ENCODE measurements around the gene CHTOP. TPM values are rescaled to one million over a fixed set of nuclear protein-coding genes. Genes with fewer than 3 reads are reported as not detected.

Gene CHTOP, protein sequence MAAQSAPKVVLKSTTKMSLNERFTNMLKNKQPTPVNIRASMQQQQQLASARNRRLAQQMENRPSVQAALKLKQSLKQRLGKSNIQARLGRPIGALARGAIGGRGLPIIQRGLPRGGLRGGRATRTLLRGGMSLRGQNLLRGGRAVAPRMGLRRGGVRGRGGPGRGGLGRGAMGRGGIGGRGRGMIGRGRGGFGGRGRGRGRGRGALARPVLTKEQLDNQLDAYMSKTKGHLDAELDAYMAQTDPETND
- total RNA-seq (2021) (75.1 and 83.9 TPM in 2 replicates), Bru-seq, nascent RNA (percentile 98 among the genes with signal in this experiment), BruChase-seq, experiment 1, labeled RNA remaining after a 2-hour chase (percentile 98 among the genes with signal in this experiment), BruChase-seq, experiment 2, labeled RNA remaining after a 6-hour chase (percentile 96 among the genes with signal in this experiment)
- long read RNA-seq, transcript CHTOP-204 (6 exons, 2,096 nt) = minor isoform, 42 of 125 reads
- long read RNA-seq, transcript CHTOP-203 (6 exons, 2,165 nt) = major isoform, 69 of 125 reads
- long read RNA-seq, partial matches to known transcripts = 5 of 125 reads
- long read RNA-seq, other reads (novel, unspliced or antisense) = 8 of 125 reads

DNA sequence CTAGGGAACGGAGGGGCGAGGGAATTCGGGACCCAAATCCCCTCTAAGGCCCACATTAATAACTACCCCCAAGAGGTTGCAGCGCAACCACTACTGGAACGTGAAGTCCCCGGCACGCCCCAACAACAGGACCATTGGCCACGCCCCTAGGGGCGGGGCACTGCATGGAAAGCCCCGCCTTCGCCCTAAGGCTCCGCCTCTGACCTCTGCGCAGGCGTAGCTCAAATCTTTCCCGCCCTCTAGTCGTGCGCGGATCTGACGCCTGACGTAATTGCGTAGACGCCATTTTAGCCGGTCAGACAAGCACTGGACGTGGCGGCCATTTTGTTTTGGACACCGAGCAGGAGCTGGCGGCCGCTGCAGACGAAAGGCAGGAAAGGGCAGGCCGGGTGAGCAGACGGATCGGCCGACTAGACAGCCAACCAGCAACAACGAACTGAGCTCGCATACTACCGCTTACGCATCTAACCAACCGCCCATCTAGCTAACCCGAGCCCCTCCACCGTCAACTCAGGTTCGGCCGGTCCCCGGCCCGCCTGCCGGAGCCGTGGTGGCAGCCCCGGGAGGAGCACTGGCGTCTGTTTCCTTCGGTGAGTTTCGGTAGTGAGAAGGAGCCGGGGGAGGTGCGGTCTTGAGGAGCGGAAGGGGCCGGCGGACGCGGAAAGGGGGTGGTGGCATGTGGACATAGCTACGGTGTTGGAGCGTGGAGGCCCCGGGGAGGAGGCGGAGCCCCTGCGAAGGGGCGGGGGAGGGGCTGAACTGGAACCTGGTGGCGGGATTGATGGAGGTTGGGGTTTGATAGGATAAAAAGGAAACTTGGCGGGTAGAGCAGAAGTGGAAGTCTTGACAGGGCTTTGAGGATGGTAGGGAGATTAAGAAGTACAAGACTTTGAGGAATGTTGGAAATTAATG, at the start of gene CHTOP:
Gene CHTOP (plus strand): TSS at position 313 of the 912 bp plus-strand sequence. CDS start 2,523 bp downstream, outside the sequence.
- H3K27ac ChIP-seq = peak within 1 kb of the TSS; percentile 100
- peaks cover 20% of the 10 kb centered on the region for H3K4me1 ChIP-seq (replicated peaks; ENCODE audit: insufficient read depth)
- CTCF ChIA-PET = interaction anchor here (0.6 to 1.0 kb wide), 4 partner anchors 18 to 26 kb away, joined by 3 to 5 read pairs (median 4); partner anchors contain the start of gene S100A14
- H3K79me2 ChIP-seq (ENCODE audit: low read depth) = peaks cover 47% of the 10 kb centered on the region
- TSS peak; percentile 84 for BruUV-seq (replicated peaks)
- peaks cover 12% of the 10 kb centered on the region for H4K20me1 ChIP-seq (ENCODE audit: insufficient read depth)
- H3K9me2 ChIP-seq (ENCODE audit: insufficient read depth) = no peaks in the 10 kb centered on the region
- peak within 1 kb of the TSS; percentile 96 for H3K4me3 ChIP-seq
- peak within 1 kb of the TSS; percentile 52; the same call in 1 of the 2 replicates for H2AFZ ChIP-seq
- intact Hi-C loops (cut with micrococcal nuclease; ENCODE audit: unreplicated experiment) = loop anchor here (1.0 to 2.0 kb wide), 6 partner anchors 18 to 66 kb away; partner anchors contain the start of genes ILF2, S100A14 and S100A16
- peak; percentile 92 to 98 for DNase-seq
- H3K4me2 ChIP-seq = peak within 1 kb of the TSS; percentile 80
- peaks cover 27% of the 10 kb centered on the region for H3K36me3 ChIP-seq (ENCODE audit: low read depth)
- TF ChIP-seq EZH2 (IDR thresholded peaks at IDR 0.05; ENCODE audit: low read depth) = no peak
- TF ChIP-seq, protein P1, sequence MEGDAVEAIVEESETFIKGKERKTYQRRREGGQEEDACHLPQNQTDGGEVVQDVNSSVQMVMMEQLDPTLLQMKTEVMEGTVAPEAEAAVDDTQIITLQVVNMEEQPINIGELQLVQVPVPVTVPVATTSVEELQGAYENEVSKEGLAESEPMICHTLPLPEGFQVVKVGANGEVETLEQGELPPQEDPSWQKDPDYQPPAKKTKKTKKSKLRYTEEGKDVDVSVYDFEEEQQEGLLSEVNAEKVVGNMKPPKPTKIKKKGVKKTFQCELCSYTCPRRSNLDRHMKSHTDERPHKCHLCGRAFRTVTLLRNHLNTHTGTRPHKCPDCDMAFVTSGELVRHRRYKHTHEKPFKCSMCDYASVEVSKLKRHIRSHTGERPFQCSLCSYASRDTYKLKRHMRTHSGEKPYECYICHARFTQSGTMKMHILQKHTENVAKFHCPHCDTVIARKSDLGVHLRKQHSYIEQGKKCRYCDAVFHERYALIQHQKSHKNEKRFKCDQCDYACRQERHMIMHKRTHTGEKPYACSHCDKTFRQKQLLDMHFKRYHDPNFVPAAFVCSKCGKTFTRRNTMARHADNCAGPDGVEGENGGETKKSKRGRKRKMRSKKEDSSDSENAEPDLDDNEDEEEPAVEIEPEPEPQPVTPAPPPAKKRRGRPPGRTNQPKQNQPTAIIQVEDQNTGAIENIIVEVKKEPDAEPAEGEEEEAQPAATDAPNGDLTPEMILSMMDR (conservative IDR thresholded peaks at IDR 0.05) = no peak
- no peaks in the 10 kb centered on the region for H3K9me3 ChIP-seq (ENCODE audit: insufficient read depth, low read depth)
- POLR2A ChIA-PET (ENCODE audit: unreplicated experiment) = interaction anchor here (0.5 to 2.1 kb wide), 24 partner anchors 16 to 1647 kb away, joined by 3 to 48 read pairs (median 6); partner anchors contain the start of genes S100A14, S100A16 and S100A4
- H3F3A ChIP-seq (ENCODE audit: insufficient read depth, low read depth) = peaks cover 27% of the 10 kb centered on the region
- H3K27me3 ChIP-seq (ENCODE audit: insufficient read depth, low read depth) = no peaks in the 10 kb centered on the region

- Histone ChIP-seq H3K9me2 (ENCODE audit: insufficient read depth) (no peaks in the 10 kb centered on the region), H3F3A (ENCODE audit: insufficient read depth, low read depth) (no peaks in the 10 kb centered on the region; the same call in 1 of the 2 replicates), H3K79me2 (ENCODE audit: low read depth) (no peaks in the 10 kb centered on the region), H2AFZ (no peak overlapping the region), H4K20me1 (ENCODE audit: insufficient read depth) (no peaks in the 10 kb centered on the region), H3K27me3 (ENCODE audit: insufficient read depth, low read depth) (no peaks in the 10 kb centered on the region), H3K36me3 (ENCODE audit: low read depth) (no peaks in the 10 kb centered on the region), H3K4me1 (replicated peaks; ENCODE audit: insufficient read depth) (peaks cover 17% of the 10 kb centered on the region), H3K9me3 (ENCODE audit: insufficient read depth, low read depth) (no peaks in the 10 kb centered on the region), H3K4me2 (no peak overlapping the region), H3K4me3 (no peak overlapping the region), H3K27ac (no peak overlapping the region)
- BruUV-seq (replicated peaks) = no TSS peak
- intact Hi-C loops (cut with micrococcal nuclease; ENCODE audit: unreplicated experiment) = no loop called here
- ChIA-PET CTCF (interaction anchor here (0.5 to 0.9 kb wide), 2 partner anchors 42 to 66 kb away, joined by 3 to 4 read pairs; partner anchors contain the start of gene S100A13), POLR2A (ENCODE audit: unreplicated experiment) (interaction anchor here (0.7 kb wide), 1 partner anchor 521 kb away, joined by 5 read pairs; no protein-coding TSS in a partner anchor)
- TF ChIP-seq, protein P1 (conservative IDR thresholded peaks at IDR 0.05) = no peak
- no peak for TF ChIP-seq EZH2 (IDR thresholded peaks at IDR 0.05; ENCODE audit: low read depth)
- DNase-seq = no peak
These were observed 48.9 kb upstream of the CHTOP start for GRCh38 chr1:153585006-153585405.

All from PC-9 (cell line).